Stimulated activated CD4-positive, alpha-beta T cell treated with anti-CD3 and anti-CD28 coated beads, Interleukin-4, amount 100 ng/mL, for 48 hours (primary cell): ENCODE measurements around the gene PTPRF.
A peak's percentile ranks its signal among the peaks of the same experiment; 100 is the strongest.
"Not testable (repeated sequence)": the region's sequence is repeated elsewhere in the genome, so short reads cannot be mapped to it uniquely, and the experiment has no call there.

Experiments used
- DNase-seq, 2 donors: peaks; one replicate each; pipeline ENCODE4 v3.0.0-alpha.2; 2020; ENCODE audit warnings: low read depth in 2 of 2

The PTPRF gene

GRCh38 chr1:43625063-43625780, 94.5 kb downstream of the PTPRF start:
- no peak for DNase-seq

- DNase-seq = no peak
Measured at GRCh38 chr1:43632135-43632670, 101.5 kb downstream of the PTPRF start.

DNA sequence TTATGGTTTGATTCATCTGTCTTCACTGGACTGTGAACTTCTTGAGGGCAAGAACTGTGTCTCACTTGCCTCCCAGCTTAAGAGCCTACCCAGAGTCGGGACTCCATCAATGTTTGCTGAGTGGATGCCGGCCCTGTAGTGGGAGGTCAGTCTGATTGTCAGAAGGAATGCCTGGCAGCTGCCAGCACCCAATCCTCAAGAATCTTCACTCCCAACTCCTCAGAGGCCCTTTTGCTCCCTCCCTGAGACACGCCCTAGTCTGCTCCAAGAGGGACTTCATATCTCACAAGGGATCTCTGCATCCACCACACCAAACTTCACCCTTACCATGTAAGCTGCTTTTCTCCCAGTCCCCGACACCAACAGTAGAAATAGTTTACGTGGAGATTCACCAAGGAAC, 104.0 kb downstream of the PTPRF start:
- no peak for DNase-seq

- no peak for DNase-seq
Measured at GRCh38 chr1:43636006-43636641, 105.4 kb downstream of the PTPRF start.

DNA sequence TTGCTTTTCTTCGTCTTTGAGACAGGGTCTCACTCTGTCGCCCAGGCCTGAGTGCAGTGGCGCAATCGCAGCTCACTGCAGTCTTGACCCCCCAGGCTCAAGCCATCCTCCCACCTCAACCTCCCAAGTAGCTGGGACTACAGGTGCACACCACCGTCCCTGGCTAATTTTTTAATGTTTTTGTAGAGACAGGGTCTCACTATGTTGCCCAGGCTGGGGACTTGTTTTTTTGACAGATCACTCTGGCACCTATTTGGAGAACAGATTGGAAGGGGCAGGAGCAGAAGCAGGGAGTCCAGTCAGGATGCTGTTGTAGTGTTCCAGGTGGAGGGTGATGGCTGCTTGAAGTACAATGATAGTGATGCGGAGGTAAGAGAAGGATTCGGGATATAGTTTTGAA, 106.6 kb downstream of the PTPRF start:
- DNase-seq = no peak

- not testable (repeated sequence) for DNase-seq
Measured at GRCh38 chr1:43638381-43638780, 107.7 kb downstream of the PTPRF start.

- no peak for DNase-seq
Measured at GRCh38 chr1:43639976-43640794, 109.5 kb downstream of the PTPRF start.

GRCh38 chr1:43644558-43644957, 113.9 kb downstream of the PTPRF start:
- DNase-seq = no peak

GRCh38 chr1:43645461-43645860, 114.8 kb downstream of the PTPRF start:
- DNase-seq = no peak

GRCh38 chr1:43647331-43647730, 116.6 kb downstream of the PTPRF start:
- not testable (repeated sequence) for DNase-seq

GRCh38 chr1:43648221-43648847, 117.7 kb downstream of the PTPRF start:
- no peak for DNase-seq

- no peak for DNase-seq
Measured at GRCh38 chr1:43648876-43649477, 118.3 kb downstream of the PTPRF start.

GRCh38 chr1:43650310-43651085, 119.8 kb downstream of the PTPRF start:
- DNase-seq = peak; percentile 82 to 90

DNA sequence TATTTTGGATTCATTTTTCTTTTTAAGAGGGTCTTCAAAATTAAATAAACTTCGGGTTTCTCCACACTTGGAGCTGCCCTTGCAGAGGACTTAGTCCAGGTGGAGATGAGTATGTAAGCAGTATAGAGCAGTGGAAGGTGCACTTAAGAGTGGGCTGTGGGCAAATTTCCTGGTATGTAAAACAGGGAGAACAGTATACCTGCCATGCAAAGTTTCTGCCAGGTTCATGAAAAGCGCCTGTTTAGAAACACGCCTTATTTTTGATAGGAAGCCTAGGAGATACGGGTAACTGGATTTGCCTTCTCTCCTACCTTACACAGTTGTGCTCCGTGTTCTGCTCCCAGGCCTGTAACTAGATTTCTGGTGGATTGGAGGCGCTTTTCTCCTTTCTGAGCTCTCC, 120.5 kb downstream of the PTPRF start:
- DNase-seq = no peak

DNA sequence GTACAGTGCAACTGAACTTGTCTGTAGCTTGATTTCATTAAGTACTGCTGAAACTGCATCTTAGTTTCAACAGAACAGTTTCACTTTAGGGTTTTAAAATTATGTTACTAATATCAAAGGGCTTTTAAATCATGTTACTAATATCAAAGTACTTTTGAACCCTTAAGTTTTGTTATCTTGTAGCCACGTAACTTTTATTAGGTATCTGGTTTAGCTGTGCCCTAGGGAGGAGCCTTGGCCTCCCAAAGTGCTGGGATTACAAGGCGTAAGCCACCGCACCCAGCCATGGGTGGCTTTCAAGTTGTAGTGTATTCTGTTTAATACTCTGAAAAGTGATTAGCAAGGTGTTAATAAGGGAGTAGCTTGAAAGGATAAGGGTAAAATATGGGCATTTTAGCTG, 121.2 kb downstream of the PTPRF start:
- DNase-seq = no peak

GRCh38 chr1:43653339-43653738, 122.7 kb downstream of the PTPRF start:
- DNase-seq = no peak

DNA sequence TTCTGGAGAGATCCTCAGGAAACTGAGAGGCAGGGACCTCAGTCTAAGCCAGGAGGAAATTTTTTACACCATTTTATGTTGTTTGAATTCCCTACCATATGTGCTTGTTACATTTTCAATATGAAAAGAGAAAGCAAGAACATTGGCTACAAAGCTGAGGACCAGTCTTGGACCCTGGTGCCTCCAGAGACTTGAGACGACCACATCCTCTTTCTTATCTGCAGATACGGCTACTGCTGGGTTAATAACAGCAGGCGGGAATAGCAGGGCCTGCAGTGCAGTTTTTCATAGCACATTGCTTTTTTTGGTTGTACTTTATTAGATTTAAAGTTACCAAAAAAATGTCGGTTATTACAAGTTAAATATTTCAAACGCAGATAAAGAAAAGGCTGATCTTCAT, 123.2 kb downstream of the PTPRF start:
- no peak for DNase-seq

DNA sequence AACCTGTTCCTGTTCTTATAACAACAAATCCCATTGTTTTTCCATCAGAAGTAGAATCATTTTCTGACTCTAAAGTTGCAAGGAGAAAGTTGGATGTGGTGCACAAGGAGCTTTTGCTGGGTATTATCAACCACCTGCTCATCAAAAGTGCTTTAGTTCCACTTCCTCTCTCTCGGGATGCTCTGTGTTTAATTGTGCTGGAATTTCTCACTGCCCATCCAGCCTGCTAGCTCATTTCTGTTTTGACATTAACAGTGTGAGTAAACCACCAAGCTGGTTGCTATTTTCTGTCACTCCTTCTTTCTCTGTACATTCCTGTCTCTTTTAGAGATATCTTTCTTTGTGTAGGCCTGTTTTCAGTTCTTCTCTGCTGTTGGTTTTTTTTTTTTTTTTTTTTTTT, 125.3 kb downstream of the PTPRF start:
- DNase-seq = no peak

- DNase-seq = no peak
Measured at GRCh38 chr1:43659212-43660166, 128.8 kb downstream of the PTPRF start.

DNA sequence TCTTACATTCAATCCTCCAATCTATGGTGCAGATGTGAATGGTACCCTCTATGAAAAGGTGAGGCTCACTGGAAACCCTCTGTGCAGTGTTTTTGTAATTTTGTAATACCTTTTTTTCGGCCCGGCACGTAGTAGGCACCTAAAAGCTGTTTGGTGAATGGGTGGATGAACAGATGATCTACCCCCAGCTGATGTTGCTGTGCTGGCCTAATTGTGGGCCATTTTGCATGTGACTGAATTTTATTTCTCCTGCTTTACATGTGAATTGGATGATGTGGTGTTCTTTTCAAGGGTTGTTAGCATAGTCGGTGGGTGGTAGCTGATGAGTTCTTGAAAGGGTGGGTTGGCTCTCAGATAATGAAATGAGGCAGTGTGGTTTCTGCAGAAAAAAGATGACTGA, 129.7 kb downstream of the PTPRF start:
- no peak for DNase-seq
